ENCODE results near the gene HOXC12. TPM values are rescaled to one million over a fixed set of nuclear protein-coding genes. Genes with fewer than 3 reads are reported as not detected.

Gene HOXC12
- total and polyA plus RNA-seq, 2 of the 8 experiments (the other 6 are each of a cell fraction or from before 2014, with no cell fraction given) = not detected

- no peak for TF ChIP-seq RBBP5 (IDR thresholded peaks at IDR 0.05; ENCODE audit: borderline replicate concordance, low read depth, low read length)
- no peak for TF ChIP-seq SP4 (IDR thresholded peaks at IDR 0.05; ENCODE audit: low read length)
- no peak for TF ChIP-seq KDM5A (IDR thresholded peaks at IDR 0.05; ENCODE audit: low read length)
- TF ChIP-seq POLR2AphosphoS5 (IDR thresholded peaks at IDR 0.05; ENCODE audit: low read depth, low read length) = no peak
- no peak for TF ChIP-seq JUND (IDR thresholded peaks at IDR 0.05; ENCODE audit: low read length)
- peak; percentile 38 for TF ChIP-seq CTBP2 (IDR thresholded peaks at IDR 0.05; ENCODE audit: borderline replicate concordance, insufficient read depth, insufficient read length, low read length)
- TF ChIP-seq GTF2F1 (IDR thresholded peaks at IDR 0.05; ENCODE audit: borderline replicate concordance, low read depth, low read length) = no peak
- no peak for TF ChIP-seq SIN3A (conservative IDR thresholded peaks at IDR 0.05 in 1 of 2, IDR thresholded peaks at IDR 0.05 in 1 of 2; ENCODE audit: low read depth in 1 of 2, low read length in 2 of 2)
- no peak for TF ChIP-seq CTCF (IDR thresholded peaks at IDR 0.05; ENCODE audit: control extremely low read depth in 1 of 3, insufficient read depth in 1 of 3, low read depth in 1 of 3, low read length in 3 of 3)
- TF ChIP-seq SP2 (IDR thresholded peaks at IDR 0.05; ENCODE audit: low read length) = no peak
- TF ChIP-seq CBX8 (IDR thresholded peaks at IDR 0.05; ENCODE audit: borderline replicate concordance, low read depth, low read length) = peak; percentile 39; the same call in 1 of the 2 replicates
- no peak for TF ChIP-seq BRCA1 (IDR thresholded peaks at IDR 0.05; ENCODE audit: low read depth, low read length)
- TF ChIP-seq TCF12 (IDR thresholded peaks at IDR 0.05; ENCODE audit: low read depth, low read length) = no peak
- TF ChIP-seq RXRA (IDR thresholded peaks at IDR 0.05; ENCODE audit: insufficient read depth, low read depth, low read length) = no peak
- no peak for TF ChIP-seq RAD21 (IDR thresholded peaks at IDR 0.05 in 1 of 2, conservative IDR thresholded peaks at IDR 0.05 in 1 of 2; ENCODE audit: low read depth in 2 of 2, low read length in 2 of 2)
- TF ChIP-seq HDAC6 (IDR thresholded peaks at IDR 0.05; ENCODE audit: low read depth, low read length) = no peak
- TF ChIP-seq CHD2 (IDR thresholded peaks at IDR 0.05; ENCODE audit: low read length) = no peak
- no peak for TF ChIP-seq SP1 (IDR thresholded peaks at IDR 0.05; ENCODE audit: low read depth, low read length)
- no peak for TF ChIP-seq MAX (IDR thresholded peaks at IDR 0.05)
- TF ChIP-seq ATF2 (IDR thresholded peaks at IDR 0.05; ENCODE audit: low read length) = no peak
These were observed 11.9 kb downstream of the HOXC12 start (continued) for GRCh38 chr12:53966385-53967133.

Data from H1 (cell line).